A204.1 (cell line): ENCODE data around the gene RANBP2.
A peak's percentile ranks its signal among the peaks of the same experiment; 100 is the strongest.

Experiments used
- FAIRE-seq: peaks from 2 replicates; lab custom pipeline; 2012; peaks lifted over from hg19 to GRCh38; lab: Jason Lieb, UNC

RANBP2 gene

DNA sequence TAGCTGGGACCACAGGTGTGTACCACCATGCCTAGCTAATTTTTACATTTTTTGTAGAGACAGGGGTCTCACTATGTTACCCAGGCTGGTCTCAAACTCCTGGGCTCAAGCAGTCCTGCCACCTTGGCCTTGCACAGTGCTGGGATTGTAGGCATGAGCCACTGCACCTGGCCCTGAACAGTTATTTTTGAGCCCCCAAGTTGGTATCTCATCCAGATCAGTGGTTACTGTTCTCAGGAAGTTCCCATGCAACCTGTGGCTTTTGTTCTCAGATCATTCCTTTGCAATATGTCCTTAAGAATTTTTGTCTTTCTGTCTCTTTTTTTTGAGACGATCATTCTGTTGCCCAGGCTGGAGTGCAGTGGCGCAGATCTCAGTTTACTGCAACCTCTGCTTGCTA, 59.6 kb downstream of the RANBP2 start:
- FAIRE-seq: no peak

DNA sequence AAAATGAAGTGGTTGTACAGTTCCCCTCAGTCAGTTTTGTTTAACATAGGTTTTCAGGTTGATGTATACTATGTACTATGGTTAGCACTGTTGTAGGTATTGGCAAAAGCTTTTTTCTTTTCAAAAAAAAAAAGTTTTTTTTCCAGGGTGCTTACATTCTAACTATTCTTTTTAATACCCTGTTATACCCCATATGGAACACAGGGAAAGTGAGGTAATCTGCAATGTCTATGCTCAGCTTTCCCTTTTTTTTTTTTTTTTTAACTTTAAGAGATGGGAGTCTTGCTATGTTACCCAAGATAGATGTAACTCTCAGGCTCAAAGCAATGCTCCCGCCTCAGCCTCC, 66.7 kb downstream of the RANBP2 start:
- FAIRE-seq: no peak

GRCh38 chr2:108786354-108787215, 67.3 kb downstream of the RANBP2 start, which contains the start of gene CCDC138:
TSS of gene CCDC138 (plus strand) at chr2:108786771. CDS start at chr2:108786823, 52 bp downstream.
- FAIRE-seq: peak; percentile 11

- no peak for FAIRE-seq
These were observed 67.9 kb downstream of the RANBP2 start for GRCh38 chr2:108787216-108787541.

- no peak for FAIRE-seq
These were observed 83.9 kb downstream of the RANBP2 start for GRCh38 chr2:108803045-108803736.

DNA sequence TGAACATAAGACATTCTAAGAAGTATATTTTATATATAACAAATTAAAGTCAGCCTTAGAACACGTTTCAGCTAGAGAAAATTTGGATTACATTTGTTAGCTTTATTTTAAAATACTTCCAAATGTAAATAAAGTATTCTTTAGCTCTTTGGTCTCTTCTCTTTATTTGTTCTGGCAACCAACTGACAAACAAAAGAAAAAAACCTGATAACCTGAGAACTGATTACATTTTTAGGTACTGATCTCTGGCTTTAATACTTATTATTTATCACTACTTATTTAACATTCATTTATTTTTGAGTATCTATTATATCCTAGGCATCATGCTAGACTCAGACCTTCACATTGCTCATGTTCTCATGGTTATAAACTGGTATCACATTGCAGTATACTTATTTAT, 85.8 kb downstream of the RANBP2 start:
- FAIRE-seq: no peak

DNA sequence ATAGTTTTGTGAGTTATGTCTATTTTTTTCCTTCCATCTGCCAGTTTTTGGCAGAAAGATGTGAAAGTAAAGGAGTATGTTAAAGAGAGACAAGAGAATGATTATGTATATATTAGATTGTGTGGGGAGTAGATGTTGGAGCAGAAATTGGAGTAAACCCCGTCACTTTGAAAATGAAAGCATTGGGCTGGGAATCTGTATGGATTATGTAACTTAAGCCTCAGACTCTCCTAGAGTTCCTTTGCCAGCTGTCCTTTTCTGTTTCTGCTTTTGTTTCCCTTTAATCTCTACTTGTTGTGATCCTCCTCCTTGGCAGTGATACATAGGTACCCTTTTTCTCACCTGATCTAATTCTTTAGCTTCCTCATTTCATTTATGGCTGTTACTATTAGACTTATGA, 86.5 kb downstream of the RANBP2 start:
- no peak for FAIRE-seq

DNA sequence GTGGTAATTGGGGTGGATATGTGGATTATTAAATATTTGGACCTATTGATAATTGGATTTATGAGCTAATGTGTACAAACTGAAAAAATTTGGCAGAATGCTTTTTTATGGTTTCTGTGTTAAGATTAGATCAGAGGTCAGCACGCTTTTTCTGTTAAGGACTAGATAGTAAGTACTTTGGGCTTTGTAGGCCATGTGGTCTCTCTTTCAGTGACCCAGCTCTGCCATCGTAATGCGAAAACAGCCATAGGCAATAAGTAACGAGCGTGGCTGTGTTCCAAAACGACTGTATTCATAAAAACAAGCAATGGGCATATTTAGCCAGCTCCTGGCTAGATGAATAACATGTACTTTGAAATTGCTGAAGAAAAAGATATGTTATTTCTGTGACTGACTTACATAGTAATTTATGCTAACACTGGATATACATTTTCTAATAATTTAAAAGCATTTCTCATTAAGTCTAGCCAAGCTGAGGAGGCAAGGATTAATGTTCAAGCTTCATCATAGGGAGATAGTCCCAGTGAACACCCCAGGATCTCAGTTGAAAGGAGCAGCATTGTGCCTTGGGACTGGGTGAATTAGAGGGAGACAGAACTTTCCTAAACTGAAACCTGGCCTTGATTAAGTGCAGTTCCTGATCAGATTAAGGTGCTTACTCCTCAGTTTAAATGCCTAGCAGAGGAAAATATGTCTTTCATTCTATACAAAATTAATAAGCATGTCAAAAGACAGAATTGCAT, 87.3 kb downstream of the RANBP2 start:
- no peak for FAIRE-seq

- no peak for FAIRE-seq
These were observed 90.7 kb downstream of the RANBP2 start for GRCh38 chr2:108809936-108810335.

GRCh38 chr2:108810993-108811957, 92.0 kb downstream of the RANBP2 start:
- FAIRE-seq: no peak

- FAIRE-seq: no peak
These were observed 94.5 kb downstream of the RANBP2 start for GRCh38 chr2:108813732-108814131.

GRCh38 chr2:108820482-108820881, 101.2 kb downstream of the RANBP2 start:
- FAIRE-seq: no peak

DNA sequence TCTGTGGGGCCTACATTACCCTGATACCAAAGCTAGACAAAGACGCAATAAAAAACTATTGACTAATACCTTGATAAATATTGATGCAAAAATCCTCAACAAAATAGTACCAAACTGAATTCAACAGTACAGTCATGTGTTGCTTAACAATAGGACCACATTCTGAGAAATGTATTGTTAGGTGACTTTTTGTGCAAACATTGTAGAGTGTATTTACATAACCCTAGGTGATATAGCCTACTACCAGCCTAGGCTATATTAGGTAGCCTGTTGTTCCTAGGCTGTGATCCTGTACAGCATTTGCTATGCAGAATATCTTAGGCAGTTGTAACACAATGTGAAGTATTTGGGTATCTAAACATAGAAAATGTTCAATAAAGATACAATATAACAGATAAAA, 104.0 kb downstream of the RANBP2 start:
- no peak for FAIRE-seq

DNA sequence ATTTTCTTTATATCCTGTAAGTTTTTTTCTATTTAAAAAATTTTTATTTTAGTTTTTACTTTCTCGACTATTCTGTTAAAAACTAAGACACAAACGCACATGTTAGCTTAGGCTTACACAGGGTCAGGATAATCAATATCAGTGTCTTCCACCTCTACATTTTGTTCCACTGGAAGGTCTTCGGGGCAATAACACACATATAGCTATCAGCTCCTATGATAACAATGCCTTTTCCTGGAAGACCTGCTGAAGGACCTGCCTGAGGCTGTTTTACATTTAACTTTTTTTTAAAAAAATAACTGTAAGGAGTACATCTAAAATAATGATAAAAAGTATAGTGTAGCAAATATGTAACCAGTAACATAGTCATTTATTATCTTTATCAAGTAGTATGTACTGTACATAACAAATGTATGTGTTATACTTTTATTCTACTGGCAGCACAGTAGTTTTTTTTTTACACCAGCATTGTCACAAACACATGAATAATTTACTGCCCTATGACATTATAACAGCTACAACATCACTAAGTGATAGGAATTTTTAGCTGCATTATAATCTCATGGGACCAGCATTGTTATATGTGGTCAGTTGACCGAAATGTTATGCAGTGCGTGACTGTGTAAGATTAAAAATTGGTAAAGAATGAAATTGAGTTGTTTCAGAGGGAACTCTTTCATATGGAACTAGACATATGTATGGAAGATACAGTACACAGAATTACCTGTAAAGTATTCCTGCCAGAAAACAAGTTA, 105.2 kb downstream of the RANBP2 start:
- no peak for FAIRE-seq

- FAIRE-seq: no peak
These were observed 106.0 kb downstream of the RANBP2 start for GRCh38 chr2:108825254-108825653.

- no peak for FAIRE-seq
These were observed 106.5 kb downstream of the RANBP2 start for GRCh38 chr2:108825736-108826135.

DNA sequence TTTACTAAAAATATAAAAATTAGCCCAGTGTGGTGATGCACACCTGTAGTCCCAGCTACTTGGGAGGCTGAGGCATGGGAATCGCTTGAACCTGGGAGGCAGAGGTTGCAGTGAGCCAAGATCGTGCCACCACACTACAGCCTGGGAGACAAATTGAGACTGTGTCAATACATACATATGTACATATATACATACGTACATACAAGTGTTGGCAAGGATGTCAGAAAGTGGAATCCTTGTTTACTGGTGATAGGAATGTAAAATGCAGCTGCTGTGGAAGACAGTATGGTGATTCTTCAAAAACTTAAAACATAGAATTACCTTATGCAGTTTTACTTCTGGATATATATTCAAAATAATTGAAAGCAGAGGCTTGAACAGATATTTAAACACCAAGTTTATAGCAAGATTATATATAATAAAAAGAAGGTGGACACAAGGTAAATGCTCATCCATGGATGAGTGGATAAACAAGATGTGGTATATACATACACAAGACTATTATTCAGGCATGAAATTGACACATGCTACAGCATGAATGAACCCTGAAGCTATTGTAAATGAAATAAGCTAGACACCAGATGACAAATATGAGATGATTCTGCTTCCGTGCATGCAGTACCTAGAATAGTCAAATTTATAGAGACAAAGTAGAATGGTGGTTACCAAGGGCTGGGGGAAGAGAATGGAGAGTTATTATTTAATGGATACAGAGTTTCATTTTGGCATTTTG, 110.5 kb downstream of the RANBP2 start:
- FAIRE-seq: no peak

DNA sequence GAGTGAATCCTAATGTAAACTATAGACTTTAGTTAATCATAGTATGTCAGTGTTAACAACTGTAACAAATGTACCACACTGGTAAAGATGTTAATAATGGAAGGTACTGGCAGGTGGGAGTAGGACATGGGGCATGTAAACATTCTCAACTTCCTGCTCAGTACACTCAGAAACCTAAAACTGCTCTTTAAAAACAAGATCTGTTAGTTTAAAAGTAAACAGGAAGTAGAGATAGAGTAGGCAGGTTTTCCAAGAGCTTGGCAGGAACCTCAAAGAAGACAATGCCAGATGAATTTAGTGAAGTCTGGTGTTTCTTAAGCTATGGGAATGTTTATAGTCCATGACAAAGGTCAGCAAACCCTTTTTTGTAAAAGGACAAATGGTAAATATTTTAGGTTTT, 113.9 kb downstream of the RANBP2 start:
- no peak for FAIRE-seq

DNA sequence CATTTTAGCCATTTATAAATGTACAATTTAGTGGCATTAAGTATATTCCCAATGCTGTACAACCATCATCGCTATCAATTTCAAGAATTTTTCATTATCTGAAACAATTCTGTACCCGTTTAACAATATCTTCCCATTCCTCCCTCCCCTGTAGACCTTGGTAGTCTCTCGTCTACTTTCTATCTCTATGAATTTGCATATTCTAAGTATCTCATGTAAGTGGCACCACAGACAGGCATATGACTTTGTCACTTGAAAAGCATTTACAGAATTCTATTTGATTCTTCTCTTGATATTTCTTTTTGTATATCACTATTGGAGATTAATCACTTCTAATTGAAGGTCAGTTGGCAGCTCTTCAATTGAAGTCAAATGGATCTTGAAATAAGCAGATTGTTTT, 115.3 kb downstream of the RANBP2 start:
- FAIRE-seq: no peak

GRCh38 chr2:108835040-108835439, 115.8 kb downstream of the RANBP2 start:
- FAIRE-seq: no peak
